Natural killer cell (primary cell): ENCODE results near the gene TMEM132D. TPM values are rescaled to one million over a fixed set of nuclear protein-coding genes. Genes with fewer than 3 reads are reported as not detected.

Experiments used
- ATAC-seq, 3 donors: fragments of 150-1000 bp in 2 of 3; fragments of 200-7000 bp in 1 of 3; cut with Tn5 transposase; 1 replicate in 1 of 3; 2 replicates in 2 of 3; pipeline ENCODE4 v1.10.0; 2021; ENCODE audit warnings: mild to moderate bottlenecking in 2 of 3, moderate library complexity in 2 of 3
- DNase-seq, 2 donors: peaks; one replicate each; pipeline versions ENCODE4 v3.0.0 to v3.0.0-alpha.2; 2013 to 2021; ENCODE audit warnings: mixed read lengths in 1 of 2
- H3K27ac ChIP-seq: one replicate; pipeline ENCODE4 v1.5.1; 2013; ENCODE audit warnings: mild to moderate bottlenecking, low read length
- H3K27me3 ChIP-seq: one replicate; pipeline ENCODE4 v1.6.1; 2013; ENCODE audit warnings: low read length; ENCODE audit not compliant: control insufficient read depth, insufficient read depth
- H3K36me3 ChIP-seq: one replicate; pipeline ENCODE4 v1.6.1; 2013; ENCODE audit warnings: low read length; ENCODE audit not compliant: control insufficient read depth, insufficient read depth
- H3K4me1 ChIP-seq: one replicate; pipeline ENCODE4 v1.6.1; 2013; ENCODE audit warnings: low read length; ENCODE audit not compliant: control insufficient read depth, insufficient read depth
- H3K4me3 ChIP-seq: one replicate; pipeline ENCODE4 v1.5.1; 2013; ENCODE audit warnings: low read length
- H3K9me3 ChIP-seq: one replicate; pipeline ENCODE4 v1.6.1; 2013; ENCODE audit warnings: low read length; ENCODE audit not compliant: control insufficient read depth, insufficient read depth
- H3K27ac Mint-ChIP-seq, 2 donors: one replicate each; pipeline ENCODE4 v1.8.0; 2022; ENCODE audit warnings: mild to moderate bottlenecking in 2 of 2, mixed read lengths in 2 of 2, moderate library complexity in 1 of 2
- H3K27me3 Mint-ChIP-seq, 2 donors: one replicate each; pipeline ENCODE4 v1.8.0; 2022; ENCODE audit warnings: low read depth in 2 of 2, mixed read lengths in 2 of 2
- H3K36me3 Mint-ChIP-seq: one replicate; pipeline ENCODE4 v1.8.0; 2022; ENCODE audit warnings: mixed read lengths
- H3K4me1 Mint-ChIP-seq, 2 donors: one replicate each; pipeline ENCODE4 v1.8.0; 2022; ENCODE audit warnings: mixed read lengths in 2 of 2
- H3K4me3 Mint-ChIP-seq: one replicate; pipeline ENCODE4 v1.8.0; 2022; ENCODE audit warnings: mild to moderate bottlenecking, moderate library complexity, mixed read lengths
- H3K9me3 Mint-ChIP-seq, 2 donors: one replicate each; pipeline ENCODE4 v1.8.0; 2022; ENCODE audit warnings: mixed read lengths in 2 of 2
- CTCF ChIP-seq: fragments of 200-600 bp; IDR thresholded peaks from one replicate; pipeline ENCODE4 v1.8.0; 2022; ENCODE audit warnings: antibody characterized with exemption
- WGBS: methylation state at CpG from one replicate; pipeline ENCODE4 v1.1.7; 2013; ENCODE audit warnings: missing lambda C conversion rate; ENCODE audit not compliant: insufficient coverage; 5-methylcytosine and 5-hydroxymethylcytosine counted together
- intact Hi-C: fragments of 100-400 bp; cut with micrococcal nuclease; formaldehyde crosslinking; loops from one replicate; pipeline ENCODE4 v1.14.2; 2022
- total RNA-seq, 4 donors: library from RNA; stranded (reverse); fragments of 120-200 nt in 1 of 4; gene quantifications; one replicate each; pipeline versions ENCODE4 v1.2.3 to v1.2.4, GENCODE V29; 2013 to 2022

The TMEM132D gene
- total RNA-seq, 3 donors from 2014 or later (not counting 1 experiment from before 2014, with no cell fraction given): not detected

GRCh38 chr12:129064209-129064855, 839.5 kb downstream of the TMEM132D start:
- Mint-ChIP-seq H3K27ac (no peak overlapping the region), H3K27me3 (peaks cover 0 to 9% of the 10 kb centered on the region in 2 donors), H3K4me1 (no peaks in the 10 kb centered on the region), H3K9me3 (peaks cover 0 to 2% of the 10 kb centered on the region in 2 donors), H3K4me3 (no peak overlapping the region), H3K36me3 (no peaks in the 10 kb centered on the region)
- WGBS: 68% methylated on average over 14 of the region's 14 CpGs
- H3K27ac ChIP-seq: no peak overlapping the region
- no peak for ATAC-seq
- no peaks in the 10 kb centered on the region for H3K27me3 ChIP-seq
- no peaks in the 10 kb centered on the region for H3K36me3 ChIP-seq
- no peaks in the 10 kb centered on the region for H3K4me1 ChIP-seq
- no peak for TF ChIP-seq CTCF
- H3K4me3 ChIP-seq: no peak overlapping the region
- no peaks in the 10 kb centered on the region for H3K9me3 ChIP-seq
- intact Hi-C loops: no loop called here
- no peak for DNase-seq

DNA sequence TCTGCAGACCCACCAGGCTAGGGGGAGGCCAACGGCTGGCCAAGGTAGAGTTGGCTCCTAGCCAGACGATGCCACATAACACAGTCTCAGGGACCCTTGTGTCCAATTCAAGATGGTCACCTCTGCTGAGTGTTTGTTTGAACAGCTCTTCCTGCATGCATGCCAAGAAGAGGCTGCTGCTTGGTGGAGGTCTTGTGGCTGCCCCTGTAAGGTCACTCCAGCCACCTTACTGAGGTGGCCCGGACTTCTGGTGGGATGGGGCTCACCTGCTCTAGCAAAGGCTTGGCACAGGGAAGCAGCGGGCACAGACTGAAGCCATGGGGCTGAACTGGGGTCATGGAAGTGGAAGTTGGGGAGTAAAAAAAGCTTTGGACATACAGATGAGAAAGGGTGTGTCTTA, 840.2 kb downstream of the TMEM132D start:
- no peak for ATAC-seq
- H3K4me3 ChIP-seq: no peak overlapping the region
- H3K27me3 ChIP-seq: no peaks in the 10 kb centered on the region
- H3K9me3 ChIP-seq: no peaks in the 10 kb centered on the region
- WGBS: 82% methylated on average over 4 of the region's 4 CpGs
- no peaks in the 10 kb centered on the region for H3K36me3 ChIP-seq
- Mint-ChIP-seq H3K4me1 (no peaks in the 10 kb centered on the region), H3K27me3 (peaks cover 5 to 14% of the 10 kb centered on the region in 2 donors), H3K9me3 (peaks cover 0 to 2% of the 10 kb centered on the region in 2 donors), H3K36me3 (no peaks in the 10 kb centered on the region), H3K4me3 (no peak overlapping the region), H3K27ac (no peak overlapping the region)
- no peak overlapping the region for H3K27ac ChIP-seq
- no peak for DNase-seq
- H3K4me1 ChIP-seq: no peaks in the 10 kb centered on the region
- intact Hi-C loops: no loop called here
- no peak for TF ChIP-seq CTCF

GRCh38 chr12:129053232-129053631, 850.6 kb downstream of the TMEM132D start:
- TF ChIP-seq CTCF: no peak
- Mint-ChIP-seq H3K27ac (no peak overlapping the region), H3K4me3 (no peak overlapping the region), H3K27me3 (peaks cover 6% of the 10 kb centered on the region in 2 donors), H3K36me3 (no peaks in the 10 kb centered on the region), H3K9me3 (no peaks in the 10 kb centered on the region), H3K4me1 (no peaks in the 10 kb centered on the region)
- DNase-seq (no peak), ATAC-seq (no peak)
- no peaks in the 10 kb centered on the region for H3K9me3 ChIP-seq
- H3K36me3 ChIP-seq: no peaks in the 10 kb centered on the region
- intact Hi-C loops: no loop called here
- no peaks in the 10 kb centered on the region for H3K27me3 ChIP-seq
- 85% methylated on average over 11 of the region's 11 CpGs for WGBS
- no peak overlapping the region for H3K4me3 ChIP-seq
- no peak overlapping the region for H3K27ac ChIP-seq
- H3K4me1 ChIP-seq: no peaks in the 10 kb centered on the region

GRCh38 chr12:129052373-129052772, 851.5 kb downstream of the TMEM132D start:
- no peak overlapping the region for H3K4me3 Mint-ChIP-seq
- no peak for ATAC-seq
- TF ChIP-seq CTCF: no peak
- Histone ChIP-seq H3K4me3 (no peak overlapping the region), H3K27me3 (no peaks in the 10 kb centered on the region), H3K4me1 (no peaks in the 10 kb centered on the region), H3K27ac (no peak overlapping the region), H3K36me3 (no peaks in the 10 kb centered on the region), H3K9me3 (no peaks in the 10 kb centered on the region)
- H3K4me1 Mint-ChIP-seq: no peaks in the 10 kb centered on the region
- no peaks in the 10 kb centered on the region for H3K9me3 Mint-ChIP-seq
- peaks cover 5 to 6% of the 10 kb centered on the region in 2 donors for H3K27me3 Mint-ChIP-seq
- intact Hi-C loops: no loop called here
- no peak overlapping the region for H3K27ac Mint-ChIP-seq
- DNase-seq: no peak
- no peaks in the 10 kb centered on the region for H3K36me3 Mint-ChIP-seq
